Left lung (tissue), 10 donors: ENCODE measurements around the gene TBXAS1. TPM values are rescaled to one million over a fixed set of nuclear protein-coding genes. Genes with fewer than 3 reads are reported as not detected.

Source experiments
- ATAC-seq: fragments of 200-7000 bp; cut with Tn5 transposase; one replicate; pipeline ENCODE4 v1.9.1; 2020; ENCODE audit warnings: moderate library complexity
- DNase-seq, 4 donors: peaks; one replicate each; pipeline ENCODE4 v3.0.0-alpha.2; 2013 to 2020
- H3K27ac ChIP-seq, 2 donors: fragments of 200-600 bp; sonication (generic) in 1 of 2; one replicate each; pipeline versions ENCODE4 v1.5.0 to v1.8.0; 2020 to 2021
- H3K27me3 ChIP-seq, 2 donors: fragments of 200-600 bp; sonication (generic) in 1 of 2; one replicate each; pipeline versions ENCODE4 v1.5.0 to v1.8.0; 2020 to 2021
- H3K36me3 ChIP-seq, 2 donors: fragments of 200-600 bp; sonication (generic) in 1 of 2; one replicate each; pipeline versions ENCODE4 v1.5.0 to v1.8.0; 2020 to 2021
- H3K4me1 ChIP-seq, 2 donors: fragments of 200-600 bp; one replicate each; pipeline ENCODE4 v1.8.0; 2021
- H3K4me3 ChIP-seq, 2 donors: fragments of 200-600 bp; sonication (generic) in 1 of 2; one replicate each; pipeline versions ENCODE4 v1.5.0 to v1.8.0; 2020 to 2021; ENCODE audit warnings: mild to moderate bottlenecking in 1 of 2
- H3K9me3 ChIP-seq, 2 donors: fragments of 200-600 bp; sonication (generic) in 1 of 2; one replicate each; pipeline versions ENCODE4 v1.5.0 to v1.8.0; 2020 to 2021
- intact Hi-C, 2 donors: fragments of 100-400 bp; cut with DNase I; formaldehyde crosslinking; loops; one replicate each; pipeline versions ENCODE4 v1.11.2 to v1.14.2; 2022
- polyA plus RNA-seq, 6 donors: library from polyadenylated mRNA; unstranded; fragments of 120-200 nt; gene quantifications; one replicate each; pipeline ENCODE4 v1.2.1, GENCODE V29; 2013; ENCODE audit not compliant: insufficient read length in 6 of 6
- total RNA-seq, 2 donors: library from RNA; stranded (reverse); fragmentation: NEBNext Ultra II Directional; extraction: Animal tissue kit (Norgen Biotek cat#: 25700); gene quantifications; one replicate each; pipeline ENCODE4 v1.2.1, GENCODE V29; 2021
- TF ChIP-seq, protein P1 (sequence below), 2 donors: fragments of 200-600 bp; sonication (generic) in 1 of 2; IDR thresholded peaks; one replicate each; pipeline versions ENCODE4 v1.5.0 to v1.8.0; 2021; ENCODE audit warnings: antibody characterized with exemption in 2 of 2
- donor health status: DM: no; HTN: yes; CAD: no.
- donor health status: DM: no; HTN: no; CAD: no.

TBXAS1 gene
- total and polyA plus RNA-seq, 8 donors: 8.2 to 103 (median 9.6) TPM

DNA sequence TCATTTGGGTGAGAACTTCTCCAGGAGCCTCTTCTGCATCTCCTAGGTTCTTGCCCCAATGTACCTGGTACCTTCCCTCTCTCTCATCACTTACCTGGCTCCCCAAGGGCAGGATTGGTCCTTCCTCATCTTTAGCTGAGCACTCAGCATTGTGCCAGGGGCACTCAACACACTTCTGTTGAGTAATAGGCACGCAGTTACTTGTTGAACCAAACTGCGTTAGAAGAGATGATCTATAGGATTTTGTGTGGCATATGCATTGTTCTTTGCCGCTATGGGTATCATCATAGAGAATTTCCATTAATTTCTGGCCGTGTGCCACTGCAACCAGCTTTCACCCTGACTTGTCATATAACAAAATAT, 16.4 kb downstream of the TBXAS1 start:
- Histone ChIP-seq H3K27ac (no peak overlapping the region), H3K4me1 (peaks cover 0 to 32% of the 10 kb centered on the region in 2 donors), H3K4me3 (no peak overlapping the region), H3K36me3 (peaks cover 0 to 6% of the 10 kb centered on the region in 2 donors), H3K9me3 (no peaks in the 10 kb centered on the region), H3K27me3 (no peaks in the 10 kb centered on the region)
- TF ChIP-seq, protein P1, sequence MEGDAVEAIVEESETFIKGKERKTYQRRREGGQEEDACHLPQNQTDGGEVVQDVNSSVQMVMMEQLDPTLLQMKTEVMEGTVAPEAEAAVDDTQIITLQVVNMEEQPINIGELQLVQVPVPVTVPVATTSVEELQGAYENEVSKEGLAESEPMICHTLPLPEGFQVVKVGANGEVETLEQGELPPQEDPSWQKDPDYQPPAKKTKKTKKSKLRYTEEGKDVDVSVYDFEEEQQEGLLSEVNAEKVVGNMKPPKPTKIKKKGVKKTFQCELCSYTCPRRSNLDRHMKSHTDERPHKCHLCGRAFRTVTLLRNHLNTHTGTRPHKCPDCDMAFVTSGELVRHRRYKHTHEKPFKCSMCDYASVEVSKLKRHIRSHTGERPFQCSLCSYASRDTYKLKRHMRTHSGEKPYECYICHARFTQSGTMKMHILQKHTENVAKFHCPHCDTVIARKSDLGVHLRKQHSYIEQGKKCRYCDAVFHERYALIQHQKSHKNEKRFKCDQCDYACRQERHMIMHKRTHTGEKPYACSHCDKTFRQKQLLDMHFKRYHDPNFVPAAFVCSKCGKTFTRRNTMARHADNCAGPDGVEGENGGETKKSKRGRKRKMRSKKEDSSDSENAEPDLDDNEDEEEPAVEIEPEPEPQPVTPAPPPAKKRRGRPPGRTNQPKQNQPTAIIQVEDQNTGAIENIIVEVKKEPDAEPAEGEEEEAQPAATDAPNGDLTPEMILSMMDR (IDR thresholded peaks at IDR 0.05): no peak
- ATAC-seq (no peak), DNase-seq (no peak)
- intact Hi-C loops: no loop called here

DNA sequence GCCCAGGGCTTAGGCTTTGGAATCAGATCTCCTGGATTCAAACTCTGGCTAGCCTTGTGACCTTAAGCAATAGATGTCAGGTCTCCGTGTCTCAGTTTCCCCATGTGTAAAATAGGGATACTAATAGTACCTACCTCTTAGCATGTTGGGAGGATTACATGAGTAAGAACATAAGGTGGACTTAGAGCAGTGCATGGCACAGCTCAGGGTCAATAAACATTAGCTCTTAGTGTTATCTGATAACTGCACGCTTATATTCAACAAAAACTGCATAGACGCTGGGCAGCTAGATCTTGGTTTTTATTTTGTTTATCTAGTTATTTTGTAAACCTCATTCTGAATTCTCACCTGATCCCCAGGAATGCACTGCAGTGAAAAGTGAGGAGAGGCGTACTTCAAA, 17.2 kb downstream of the TBXAS1 start:
- no peak for ATAC-seq
- no peak for DNase-seq
- intact Hi-C loops: no loop called here
- no peak overlapping the region for H3K27ac ChIP-seq
- no peaks in the 10 kb centered on the region for H3K36me3 ChIP-seq
- peaks cover 0 to 28% of the 10 kb centered on the region in 2 donors for H3K4me1 ChIP-seq
- no peaks in the 10 kb centered on the region for H3K27me3 ChIP-seq
- H3K4me3 ChIP-seq: no peak overlapping the region
- TF ChIP-seq, protein P1 (IDR thresholded peaks at IDR 0.05): no peak
- H3K9me3 ChIP-seq: no peaks in the 10 kb centered on the region

DNA sequence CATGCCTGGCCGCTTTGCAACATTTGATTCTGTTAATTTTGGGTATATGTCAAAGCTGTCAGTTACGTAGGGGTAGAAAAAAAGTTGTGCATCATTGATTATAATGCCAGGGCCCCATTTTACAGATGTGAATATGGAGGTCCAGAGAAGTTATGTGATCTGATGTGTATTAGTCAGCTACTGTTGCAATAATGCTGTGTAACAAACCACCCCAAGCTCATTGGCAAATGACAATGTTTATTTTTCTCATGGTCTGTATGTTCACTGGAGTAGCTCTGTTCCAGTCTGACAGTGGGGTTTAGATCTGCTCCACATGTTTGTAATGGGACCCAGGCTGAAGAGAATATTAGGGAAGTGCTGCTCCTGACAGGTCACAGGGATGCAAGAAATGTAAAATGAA, 19.2 kb downstream of the TBXAS1 start:
- ATAC-seq: no peak
- peaks cover 0 to 27% of the 10 kb centered on the region in 2 donors for H3K4me1 ChIP-seq
- intact Hi-C loops: no loop called here
- no peak for DNase-seq
- no peaks in the 10 kb centered on the region for H3K36me3 ChIP-seq
- no peaks in the 10 kb centered on the region for H3K9me3 ChIP-seq
- H3K27ac ChIP-seq: no peak overlapping the region
- H3K27me3 ChIP-seq: no peaks in the 10 kb centered on the region
- no peak overlapping the region for H3K4me3 ChIP-seq
- TF ChIP-seq, protein P1 (IDR thresholded peaks at IDR 0.05): no peak

DNA sequence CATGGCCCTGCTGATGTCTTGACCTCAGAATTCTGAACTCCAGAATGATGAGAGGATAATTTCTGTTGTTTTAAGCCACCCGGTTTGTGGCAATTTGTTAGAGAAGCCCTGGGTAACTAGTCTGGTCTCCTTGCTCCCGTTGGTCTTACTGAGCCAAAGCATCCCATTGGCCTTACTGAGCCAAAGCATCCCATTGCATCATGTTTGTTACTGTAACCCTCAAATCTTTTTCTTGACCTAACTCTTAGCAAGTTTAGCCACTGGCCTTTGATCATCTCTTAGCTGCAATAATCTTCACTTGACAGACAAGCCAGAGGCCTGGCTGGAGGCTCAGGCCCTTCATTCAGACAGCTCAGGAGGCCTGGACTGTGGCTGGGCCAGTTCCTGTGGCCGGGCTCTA, 21.8 kb downstream of the TBXAS1 start:
- H3K4me3 ChIP-seq: no peak overlapping the region
- H3K27ac ChIP-seq: no peak overlapping the region
- TF ChIP-seq, protein P1 (IDR thresholded peaks at IDR 0.05): no peak
- no peaks in the 10 kb centered on the region for H3K9me3 ChIP-seq
- intact Hi-C loops: no loop called here
- peaks cover 18 to 47% of the 10 kb centered on the region in 2 donors for H3K4me1 ChIP-seq
- no peak for DNase-seq
- no peaks in the 10 kb centered on the region for H3K27me3 ChIP-seq
- no peak for ATAC-seq
- H3K36me3 ChIP-seq: no peaks in the 10 kb centered on the region

DNA sequence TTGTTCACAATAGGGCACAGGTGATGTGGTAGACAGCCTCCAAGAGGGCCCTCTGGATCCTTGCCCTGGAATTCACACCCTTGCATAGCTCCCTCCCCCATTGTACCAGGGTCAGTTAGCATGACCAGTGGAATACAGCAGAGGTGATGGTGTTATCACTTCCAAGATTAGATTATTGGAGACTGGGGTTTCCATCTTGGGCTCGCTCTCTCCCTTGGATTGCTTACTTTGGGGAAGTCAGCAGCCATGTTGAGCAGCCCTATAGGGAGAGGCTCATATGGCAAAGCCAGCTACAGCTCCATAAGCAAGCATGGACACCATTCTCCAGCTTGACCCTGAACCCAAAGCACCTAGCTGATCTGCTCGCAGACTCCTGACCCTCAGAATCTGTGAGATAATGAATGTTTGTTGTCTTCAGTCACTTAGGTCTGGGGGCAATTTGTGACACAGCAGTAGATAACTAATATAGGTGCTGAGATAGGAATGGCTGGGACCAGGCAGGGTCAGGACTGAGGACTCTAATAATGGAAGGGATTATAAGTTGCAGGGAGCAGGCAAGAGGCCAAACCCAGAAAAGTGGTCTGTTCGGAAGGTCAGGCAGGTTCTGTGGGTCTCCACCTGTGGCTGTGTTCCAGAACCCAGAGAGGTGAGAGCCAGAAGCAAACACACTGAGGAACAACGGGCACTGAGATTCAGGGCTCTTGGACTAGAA, 22.9 kb downstream of the TBXAS1 start:
- Histone ChIP-seq H3K4me1 (peaks cover 18 to 57% of the 10 kb centered on the region in 2 donors), H3K27ac (peak overlapping the region in 1 of 2 donors; percentile 4), H3K9me3 (no peaks in the 10 kb centered on the region), H3K4me3 (no peak overlapping the region), H3K36me3 (no peaks in the 10 kb centered on the region), H3K27me3 (no peaks in the 10 kb centered on the region)
- ATAC-seq: no peak
- TF ChIP-seq, protein P1 (IDR thresholded peaks at IDR 0.05): no peak
- DNase-seq: no peak
- intact Hi-C loops: no loop called here
